GM19099 (cell line): ENCODE results near the gene ACSS1.

Experiments used
- POLR2A ChIP-seq: IDR thresholded peaks from 3 replicates; pipeline ENCODE4 v1.6.1; 2011; ENCODE audit warnings: low read depth; ENCODE audit not compliant: insufficient read length; ENCODE audit errors: extremely low read depth

ACSS1 gene

DNA sequence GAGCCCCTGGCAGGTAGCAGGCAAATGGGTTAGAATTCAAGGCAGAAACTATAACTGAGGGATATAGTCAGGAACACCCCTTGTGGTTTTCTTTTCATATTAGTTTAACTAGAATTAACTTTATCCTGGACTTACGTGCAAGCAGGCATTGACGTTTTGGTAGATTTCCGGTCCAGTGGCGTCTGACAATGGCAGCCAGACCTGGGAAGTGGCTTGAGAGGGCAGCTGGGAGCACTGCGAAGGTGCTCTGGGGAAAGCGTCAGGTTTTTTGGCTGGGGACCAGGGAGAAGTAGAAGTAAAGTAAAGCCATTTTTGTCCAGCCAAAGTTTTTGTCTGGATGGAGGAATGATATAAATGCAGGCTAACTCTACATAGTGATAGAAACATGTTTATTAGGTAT lies 8.4 kb upstream of the ACSS1 start:
- no peak for TF ChIP-seq POLR2A

DNA sequence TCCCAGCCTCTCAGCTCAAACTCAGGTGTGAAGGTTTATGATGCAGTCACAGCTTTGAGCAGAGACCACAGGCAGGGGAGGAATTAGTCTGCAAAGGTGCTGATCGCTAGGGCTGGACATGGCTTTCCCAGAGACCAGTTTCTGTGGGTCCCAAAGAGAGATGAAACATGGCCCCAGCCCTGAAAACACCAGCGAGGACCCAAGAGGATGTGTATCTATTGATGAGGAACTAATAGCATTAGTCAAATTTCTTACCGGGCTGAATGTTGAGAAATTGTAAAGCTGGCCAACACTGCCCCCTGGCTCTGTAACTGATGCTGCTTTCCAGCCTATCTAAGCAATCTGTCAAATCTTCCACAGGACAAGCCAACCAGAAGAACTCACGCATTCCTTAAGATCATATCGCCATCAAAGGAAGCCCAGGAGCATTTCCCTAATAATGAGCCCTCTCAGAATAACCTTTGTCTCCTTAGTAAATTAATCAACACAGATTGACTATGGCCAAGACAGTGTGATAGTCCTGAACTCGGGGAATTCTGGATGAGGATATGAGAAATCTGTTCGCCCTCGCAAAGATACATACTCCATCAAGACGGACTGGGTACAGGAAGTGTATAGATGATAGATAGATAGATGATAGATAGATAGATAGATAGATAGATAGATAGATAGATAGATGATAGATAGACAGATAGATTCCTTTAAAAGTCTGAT lies 7.8 kb upstream of the ACSS1 start:
- no peak for TF ChIP-seq POLR2A

GRCh38 chr20:25065072-25065624 lies 7.2 kb upstream of the ACSS1 start:
- no peak for TF ChIP-seq POLR2A

DNA sequence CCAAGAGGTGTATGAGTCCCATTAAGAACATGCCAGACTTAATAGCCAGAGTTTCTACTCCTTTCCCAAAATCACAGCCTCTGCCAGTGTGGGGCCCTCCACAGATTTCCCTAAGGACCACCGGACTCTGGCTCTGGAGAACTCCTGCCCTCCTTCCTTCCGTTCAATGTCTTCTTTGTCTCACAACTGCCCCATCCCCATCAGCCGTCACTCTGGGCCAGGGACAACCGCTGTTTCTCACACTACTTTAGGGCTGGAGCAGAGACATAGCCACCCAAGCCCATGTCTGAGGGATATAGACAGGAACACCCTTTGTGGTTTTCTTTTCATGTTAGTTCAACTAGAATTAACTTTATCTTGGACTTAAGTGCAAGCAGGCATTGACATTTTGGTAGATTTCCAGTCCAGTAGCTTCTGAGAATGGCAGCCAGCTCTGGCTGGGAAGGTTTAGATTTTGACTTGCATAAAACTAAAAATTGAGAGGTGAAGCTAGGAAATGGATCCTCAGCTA lies 6.7 kb upstream of the ACSS1 start:
- TF ChIP-seq POLR2A = no peak

- no peak for TF ChIP-seq POLR2A
These were observed 6.0 kb upstream of the ACSS1 start for GRCh38 chr20:25063981-25064380.

GRCh38 chr20:25063546-25063945 lies 5.6 kb upstream of the ACSS1 start:
- TF ChIP-seq POLR2A = no peak

- TF ChIP-seq POLR2A = no peak
These were observed 4.9 kb upstream of the ACSS1 start for GRCh38 chr20:25062841-25063240.

DNA sequence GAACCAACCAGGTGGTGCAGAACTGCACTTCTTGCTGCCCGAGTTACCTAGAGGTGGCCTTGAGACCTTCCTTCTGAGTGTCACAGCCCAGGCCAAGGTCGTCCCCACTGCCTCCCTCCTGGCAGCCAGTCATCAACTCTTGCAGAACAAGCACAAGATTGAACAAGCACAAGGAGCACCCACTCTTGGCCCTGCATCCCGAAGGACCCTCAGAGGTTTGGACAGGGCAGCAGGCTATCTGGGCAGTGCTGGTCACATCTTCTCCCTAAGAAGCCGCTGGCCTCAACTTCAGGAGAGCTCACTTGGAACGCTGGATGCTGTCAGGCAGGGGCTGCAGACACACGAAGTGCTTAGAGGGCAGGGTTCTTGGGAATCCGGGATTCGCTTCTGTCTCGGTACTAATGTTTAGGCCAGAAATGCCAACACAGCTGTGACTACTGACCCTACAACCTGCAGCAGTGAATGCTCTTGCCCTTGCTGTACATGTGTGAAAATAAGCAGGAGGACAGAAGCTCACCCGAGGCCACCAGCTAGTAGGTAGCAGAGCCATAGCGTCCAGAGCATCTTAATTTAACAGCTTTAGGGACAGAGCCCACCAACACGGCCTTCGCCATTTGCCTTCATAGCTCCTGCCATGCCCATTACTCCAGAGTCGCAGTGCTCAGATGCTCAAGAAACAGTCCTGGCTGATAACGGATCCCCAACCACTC lies 4.0 kb upstream of the ACSS1 start:
- no peak for TF ChIP-seq POLR2A

DNA sequence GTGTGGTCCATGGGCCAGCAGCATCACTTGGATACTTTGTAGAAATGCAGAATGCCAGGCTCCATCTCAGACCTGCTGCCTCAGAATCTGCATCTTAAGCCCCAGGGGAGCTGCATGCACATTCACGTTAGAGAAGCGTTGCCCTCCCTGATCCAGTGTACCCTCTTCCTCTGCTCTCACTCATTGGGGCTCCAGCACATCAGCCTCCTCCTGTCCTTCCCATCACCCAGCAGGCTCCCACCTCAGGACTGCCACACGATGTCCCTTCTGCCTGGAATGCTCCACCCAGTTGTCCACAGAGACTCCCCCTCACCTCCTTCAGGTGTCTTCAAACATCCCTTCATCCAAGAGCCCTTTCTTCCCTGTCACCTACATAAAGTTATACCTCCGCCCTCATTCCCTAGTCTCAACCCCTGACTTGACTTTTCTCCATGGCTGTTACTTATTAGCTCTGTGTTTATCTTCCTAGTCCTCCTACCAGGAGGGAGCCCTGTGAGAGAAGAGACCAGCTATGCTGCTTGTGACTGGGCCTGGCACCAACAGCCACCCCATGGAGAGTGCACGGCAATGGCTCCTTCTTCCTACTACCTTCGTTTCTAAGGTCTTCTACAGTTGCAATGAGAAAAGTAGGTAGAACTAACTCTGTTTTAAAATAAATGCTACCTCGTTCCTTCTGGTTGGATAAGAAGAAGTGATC lies 3.3 kb upstream of the ACSS1 start:
- no peak for TF ChIP-seq POLR2A

DNA sequence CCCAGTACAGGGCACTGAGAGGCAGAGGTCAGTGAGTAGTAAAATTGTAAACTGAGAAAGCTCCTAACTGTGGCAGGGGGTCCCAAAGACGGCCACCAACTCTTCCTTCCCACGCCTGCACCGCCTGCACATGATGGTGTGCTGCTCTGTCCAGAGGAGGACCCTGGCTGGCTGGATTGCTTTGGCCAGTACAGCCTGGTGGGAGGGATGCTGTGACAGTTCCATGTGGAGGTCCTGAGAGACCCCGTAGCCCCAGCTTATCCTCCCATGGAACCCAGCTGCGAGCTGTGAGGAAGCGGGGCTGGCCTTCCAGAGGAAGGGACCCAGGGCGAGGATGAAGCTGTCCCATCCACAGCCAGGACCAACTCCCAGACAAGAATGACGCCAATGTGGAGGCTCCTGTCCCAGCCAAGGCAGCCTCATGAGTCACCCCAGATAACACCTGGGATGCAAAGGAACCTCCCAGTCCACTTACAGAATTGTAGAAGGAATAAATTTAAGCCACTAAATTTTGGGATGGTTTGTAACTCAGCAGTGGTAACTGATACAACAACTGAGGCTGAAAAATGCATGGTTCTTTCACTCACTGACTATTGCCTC lies 2.0 kb upstream of the ACSS1 start:
- TF ChIP-seq POLR2A = no peak

GRCh38 chr20:25058847-25059810 lies 1.2 kb upstream of the ACSS1 start:
- no peak for TF ChIP-seq POLR2A

GRCh38 chr20:25057234-25058050 lies 497 bp downstream of the ACSS1 start:
- peak; percentile 7 for TF ChIP-seq POLR2A

DNA sequence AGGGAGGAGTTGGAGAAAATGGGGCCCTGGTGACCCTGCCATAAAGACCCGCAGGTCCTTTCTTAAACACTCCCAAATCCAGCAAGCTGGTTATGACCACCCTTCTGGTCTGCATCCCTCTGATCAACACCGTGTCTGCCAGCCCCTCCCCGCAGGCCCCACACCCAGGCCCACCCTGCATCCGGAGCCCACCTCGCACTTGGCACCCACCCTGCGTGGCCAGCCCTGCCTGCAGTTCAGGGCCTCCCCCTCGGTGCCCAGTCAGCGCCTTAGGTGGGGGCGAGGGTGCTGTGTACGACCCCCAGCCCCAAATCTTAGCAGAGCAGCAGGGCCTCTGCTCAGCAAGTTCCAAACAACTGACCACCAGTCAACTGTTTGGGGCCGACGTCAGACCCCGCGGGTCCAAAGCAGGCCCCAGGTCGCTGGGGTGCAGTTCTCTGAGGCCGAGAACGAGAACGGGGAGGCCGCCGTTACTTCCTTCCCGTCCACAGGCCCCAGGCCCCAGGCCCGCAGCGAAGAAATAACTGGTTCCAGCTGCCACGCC lies 1.2 kb downstream of the ACSS1 start:
- TF ChIP-seq POLR2A = no peak
